C4-2B (cell line): ENCODE measurements around the gene ZDHHC6.
"Not testable (repeated sequence)": the region's sequence is repeated elsewhere in the genome, so short reads cannot be mapped to it uniquely, and the experiment has no call there.

Source experiments
- H3K27ac ChIP-seq: fragments of 450-650 bp; 2 replicates; pipeline ENCODE4 v1.5.1; 2017
- CTCF ChIP-seq: fragments of 450-650 bp; conservative IDR thresholded peaks from 2 replicates; pipeline ENCODE4 v1.5.1; 2017; ENCODE audit warnings: mild to moderate bottlenecking
- ZFX ChIP-seq: fragments of 450-650 bp; IDR thresholded peaks from 2 replicates; pipeline ENCODE4 v1.6.1; 2017

The ZDHHC6 gene

GRCh38 chr10:112424651-112425050, 22.1 kb downstream of the ZDHHC6 start:
- TF ChIP-seq ZFX (no peak), CTCF (no peak)

GRCh38 chr10:112421731-112422130, 25.0 kb downstream of the ZDHHC6 start:
- TF ChIP-seq CTCF, result no peak
- TF ChIP-seq ZFX, result no peak
- H3K27ac ChIP-seq, result no peak overlapping the region

More at GRCh38 chr10:112424651-112425050, 22.1 kb downstream of the ZDHHC6 start:
- H3K27ac ChIP-seq, result no peak overlapping the region

- no peak for TF ChIP-seq CTCF
- TF ChIP-seq ZFX, result no peak
- H3K27ac ChIP-seq, result no peak overlapping the region
Observed at GRCh38 chr10:112412696-112413095, 34.0 kb downstream of the ZDHHC6 start.

- no peak overlapping the region for H3K27ac ChIP-seq
- TF ChIP-seq ZFX, result no peak
- TF ChIP-seq CTCF, result no peak
Observed at GRCh38 chr10:112409755-112410154, 37.0 kb downstream of the ZDHHC6 start.

GRCh38 chr10:112409299-112409698, 37.4 kb downstream of the ZDHHC6 start:
- no peak overlapping the region for H3K27ac ChIP-seq

GRCh38 chr10:112407696-112408095, 39.0 kb downstream of the ZDHHC6 start:
- no peak overlapping the region for H3K27ac ChIP-seq
- TF ChIP-seq CTCF (no peak), ZFX (no peak)

More at GRCh38 chr10:112409299-112409698, 37.4 kb downstream of the ZDHHC6 start:
- TF ChIP-seq CTCF (no peak), ZFX (no peak)

- not testable (repeated sequence) for H3K27ac ChIP-seq
Observed at GRCh38 chr10:112406806-112407205, 39.9 kb downstream of the ZDHHC6 start.

- no peak overlapping the region for H3K27ac ChIP-seq
- TF ChIP-seq CTCF (no peak), ZFX (no peak)
Observed at GRCh38 chr10:112404617-112405016, 42.1 kb downstream of the ZDHHC6 start.
